OCI-M2 (cell line): ENCODE measurements around the gene CCT4.
"Not testable (repeated sequence)": the region's sequence is repeated elsewhere in the genome, so short reads cannot be mapped to it uniquely, and the experiment has no call there.

Experiments used
- DNase-seq: peaks from one replicate; lab custom pipeline; 2025; ENCODE audit not compliant: unreplicated experiment; lab: John Stamatoyannopoulos, UW

Gene CCT4

GRCh38 chr2:61888267-61889055 lies at the start of gene CCT4:
Gene CCT4 (minus strand): TSS chr2:61888656. CDS start chr2:61888507, 149 bp downstream.
- DNase-seq = peak; percentile 45

DNA sequence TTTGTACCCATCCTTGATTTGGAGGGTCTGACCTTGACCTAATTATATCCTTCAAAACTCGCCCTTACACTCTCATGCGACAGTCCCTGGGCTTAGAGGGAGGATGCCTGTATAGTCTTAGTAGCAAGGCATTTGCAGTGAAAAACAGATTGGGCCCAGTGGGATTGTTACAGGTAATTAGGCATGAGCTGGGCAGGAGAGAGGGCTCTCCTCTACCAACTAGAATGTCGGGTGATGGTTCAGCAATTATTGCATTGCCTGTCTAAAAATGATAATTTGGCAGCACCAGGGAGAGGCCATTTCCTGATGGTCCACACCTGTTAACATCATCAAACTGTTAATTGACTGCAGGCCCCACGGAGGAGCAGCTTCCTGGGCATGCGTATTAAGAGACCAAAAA lies 49.4 kb upstream of the CCT4 start:
- no peak for DNase-seq

DNA sequence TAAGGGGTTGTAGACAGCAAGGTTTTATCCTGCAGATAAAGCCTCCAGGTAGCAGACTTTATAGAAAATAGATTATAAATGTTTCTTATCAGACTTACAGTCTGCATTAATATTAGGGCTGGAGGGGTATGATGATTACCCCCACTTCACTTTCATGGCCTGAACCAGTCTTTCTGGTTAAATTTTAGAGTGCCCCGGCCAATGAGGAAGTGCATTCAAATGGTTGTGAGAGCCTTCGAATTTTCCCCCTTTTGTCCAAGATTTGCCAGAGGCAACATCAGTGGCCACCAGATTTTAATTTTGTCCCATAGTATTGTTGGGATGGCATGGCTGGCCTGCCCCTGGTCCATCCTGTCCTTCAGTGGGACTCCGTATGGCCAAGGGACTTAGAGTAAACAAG lies 48.6 kb upstream of the CCT4 start:
- DNase-seq = no peak

DNA sequence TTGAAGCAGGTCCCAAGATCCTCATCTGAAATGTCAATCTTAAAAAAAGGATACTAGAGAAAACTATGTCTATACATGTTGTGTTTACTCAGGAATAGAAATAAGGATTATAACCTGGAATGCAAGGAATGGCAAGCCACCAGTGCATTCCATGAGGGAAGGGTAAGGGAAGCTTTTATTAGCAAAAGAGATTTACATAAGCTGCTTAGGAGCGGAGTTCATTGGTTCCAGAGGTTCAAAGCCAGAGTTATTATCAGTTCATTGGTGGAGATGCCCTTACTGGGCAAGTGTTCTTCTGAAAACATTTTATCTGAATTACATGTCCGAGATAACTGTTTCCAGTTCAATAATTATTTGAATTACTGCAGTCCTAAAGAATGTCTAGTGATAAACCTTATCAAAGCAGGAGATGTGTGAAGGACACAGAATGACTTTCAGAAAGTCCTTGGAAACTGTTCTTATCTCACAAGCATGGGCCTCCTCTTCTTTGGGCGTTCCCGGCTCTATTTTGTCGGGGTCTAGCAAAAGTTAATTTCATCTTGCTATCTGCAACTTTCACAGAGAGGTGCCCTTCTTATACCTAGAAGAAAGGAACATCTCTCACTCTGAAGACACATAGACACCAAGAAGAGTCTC lies 40.5 kb upstream of the CCT4 start:
- no peak for DNase-seq

DNA sequence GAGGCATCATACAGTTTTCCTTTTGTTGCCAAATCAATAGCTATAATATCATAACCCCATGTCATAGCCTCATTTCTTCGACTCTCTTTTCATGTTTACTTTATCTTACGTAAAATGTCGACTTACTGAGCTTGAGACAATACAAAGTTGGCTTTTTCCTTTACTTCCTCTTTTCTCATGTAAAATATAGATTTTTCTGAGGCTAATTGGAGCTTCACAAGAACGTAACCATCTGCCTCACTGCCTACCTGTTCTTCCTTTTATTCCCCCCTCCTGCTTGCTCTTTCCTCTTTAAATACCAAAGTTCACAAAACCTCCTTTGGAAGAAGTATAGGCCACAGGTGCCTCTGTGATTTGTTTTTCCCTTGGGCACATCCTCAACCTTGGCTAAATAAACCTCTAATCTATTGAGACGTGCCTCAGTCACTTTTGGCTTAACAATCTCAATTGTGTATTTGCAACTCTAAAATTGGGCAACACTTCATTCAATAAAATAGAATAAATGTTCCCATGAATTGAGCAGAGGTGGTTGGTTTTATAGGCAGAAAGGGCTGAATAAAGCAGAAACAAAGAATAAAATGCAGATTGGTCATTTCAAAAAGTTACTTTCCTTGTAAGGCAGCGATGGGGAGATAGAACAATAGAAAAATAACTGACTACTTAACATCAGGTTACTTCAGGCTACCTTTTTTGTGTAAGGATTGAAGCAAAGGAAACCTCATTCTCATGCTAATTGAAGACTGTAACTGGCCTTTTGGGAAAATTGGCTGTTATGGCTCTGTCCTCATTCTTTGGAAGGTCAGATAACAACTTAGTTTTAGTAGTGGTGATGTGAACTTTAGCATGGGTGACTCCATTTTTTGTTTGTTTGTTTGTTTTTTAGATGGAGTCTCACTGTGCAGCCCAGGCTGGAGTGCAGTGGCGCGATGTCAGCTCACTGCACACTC lies 38.3 kb upstream of the CCT4 start:
- DNase-seq = no peak

- no peak for DNase-seq
These were observed 36.6 kb upstream of the CCT4 start for GRCh38 chr2:61924895-61925663.

- DNase-seq = no peak
These were observed 34.3 kb upstream of the CCT4 start for GRCh38 chr2:61922714-61923113.

DNA sequence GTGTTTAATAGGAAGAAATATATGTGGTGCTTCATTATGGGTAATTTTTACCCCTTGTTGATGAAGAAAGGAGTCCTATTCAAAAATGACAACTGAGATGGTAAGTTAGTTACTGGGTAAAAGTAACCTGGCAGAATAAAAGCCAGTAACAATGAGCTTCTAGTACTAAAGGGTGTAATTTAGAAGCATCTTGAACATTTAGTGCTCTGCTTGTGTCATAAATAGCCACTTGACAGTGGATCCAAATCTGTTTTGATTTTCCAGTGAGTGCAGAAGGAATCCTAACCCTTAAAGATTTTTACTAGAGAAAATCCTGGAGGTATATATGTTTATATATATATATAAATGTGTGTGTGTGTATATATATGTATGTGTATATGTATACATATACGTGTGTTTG lies 32.1 kb upstream of the CCT4 start:
- no peak for DNase-seq

DNA sequence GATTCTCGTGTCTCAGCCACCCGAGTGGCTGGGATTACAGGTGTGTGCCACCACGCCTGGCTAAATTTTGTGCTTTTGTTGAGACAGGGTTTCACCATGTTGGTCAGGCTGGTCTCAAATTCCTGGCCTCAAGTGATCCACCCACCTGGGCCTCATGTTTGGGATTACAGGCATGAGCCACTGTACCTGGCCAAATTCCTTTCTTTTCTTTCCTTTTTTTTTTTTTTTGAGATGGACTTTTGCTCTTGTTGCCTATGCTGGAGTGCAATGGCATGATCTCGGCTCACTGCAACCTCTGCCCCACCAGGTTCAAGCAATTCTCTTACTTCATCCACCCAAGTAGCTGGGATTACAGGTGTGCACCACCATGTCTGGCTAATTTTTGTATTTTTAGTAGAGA lies 26.3 kb upstream of the CCT4 start:
- not testable (repeated sequence) for DNase-seq

- no peak for DNase-seq
These were observed 23.1 kb upstream of the CCT4 start for GRCh38 chr2:61911510-61911909.

DNA sequence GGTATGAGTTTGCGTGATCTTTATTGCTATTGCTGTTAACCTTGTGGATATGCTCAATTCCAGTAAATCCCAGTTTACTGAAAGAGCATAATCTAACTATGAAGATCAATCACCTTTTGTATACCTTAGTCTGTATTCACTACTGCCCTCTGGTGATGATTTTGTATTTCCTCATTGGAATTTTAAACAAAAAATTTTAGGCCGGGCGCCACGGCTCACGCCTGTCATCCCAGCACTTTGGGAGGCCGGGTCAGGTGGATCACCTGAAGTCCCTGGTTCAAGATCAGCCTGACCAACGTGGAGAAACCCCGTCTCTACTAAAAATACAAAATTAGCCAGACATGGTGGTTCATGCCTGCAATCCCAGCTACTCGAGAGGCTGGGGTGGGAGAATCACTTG lies 22.1 kb upstream of the CCT4 start:
- DNase-seq = no peak

DNA sequence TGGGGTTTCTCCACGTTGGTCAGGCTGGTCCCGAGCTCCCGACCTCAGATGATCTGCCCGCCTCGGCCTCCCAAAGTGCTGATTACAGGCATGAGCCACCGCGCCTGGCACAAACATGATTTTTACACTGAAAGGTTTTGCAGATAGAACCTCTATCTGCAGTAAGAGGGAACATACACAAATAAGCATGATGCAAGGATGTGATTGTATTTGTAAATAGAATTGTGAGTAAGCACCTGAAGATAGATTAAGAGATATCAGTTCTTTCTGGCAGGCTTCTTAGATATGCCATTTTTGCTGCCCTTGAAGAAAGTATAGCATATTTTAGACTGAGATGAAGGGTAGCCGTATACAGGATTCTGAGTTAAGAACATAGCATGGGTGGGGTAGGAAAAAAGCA lies 20.7 kb upstream of the CCT4 start:
- no peak for DNase-seq

- no peak for DNase-seq
These were observed 17.7 kb upstream of the CCT4 start for GRCh38 chr2:61906186-61906470.

DNA sequence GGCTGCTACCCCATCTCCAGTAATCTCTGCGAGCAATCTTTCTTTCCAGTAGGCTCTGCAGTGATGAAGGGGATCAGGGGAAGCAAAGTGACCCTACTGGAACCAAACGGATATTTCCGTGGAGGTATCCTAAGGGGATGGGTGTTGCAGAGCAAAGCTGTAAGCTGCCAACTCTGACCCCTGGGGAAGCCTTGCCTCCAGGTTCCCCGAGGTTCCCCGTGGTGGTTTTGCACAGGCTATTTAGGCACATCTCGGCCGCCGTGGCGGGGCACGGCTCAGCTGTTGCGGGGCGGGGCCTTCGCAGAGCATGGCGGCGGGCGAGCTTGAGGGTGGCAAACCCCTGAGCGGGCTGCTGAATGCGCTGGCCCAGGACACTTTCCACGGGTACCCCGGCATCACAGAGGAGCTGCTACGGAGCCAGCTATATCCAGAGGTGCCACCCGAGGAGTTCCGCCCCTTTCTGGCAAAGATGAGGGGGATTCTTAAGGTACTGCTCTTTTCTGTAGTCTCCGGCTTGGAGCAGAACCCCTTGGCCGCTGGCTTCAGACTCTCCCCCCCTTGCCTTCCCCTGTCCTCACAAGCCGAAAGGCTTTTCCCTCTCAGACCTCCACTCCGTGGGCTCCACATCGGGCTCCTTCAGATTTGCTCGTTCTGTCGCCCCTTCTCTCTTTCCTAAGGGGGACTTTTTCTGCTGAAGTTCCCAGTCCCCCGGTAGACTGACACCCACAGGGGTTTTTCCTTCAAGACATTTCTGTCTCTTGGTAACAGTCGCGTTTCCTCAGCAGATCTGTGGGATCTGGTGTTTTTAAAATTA lies 17.1 kb upstream of the CCT4 start, which contains the start of gene COMMD1:
Gene COMMD1, plus strand, starts transcription at position 303 of the 814 bp plus-strand sequence. Its CDS starts 5 bp downstream, at position 308.
- DNase-seq = no peak

DNA sequence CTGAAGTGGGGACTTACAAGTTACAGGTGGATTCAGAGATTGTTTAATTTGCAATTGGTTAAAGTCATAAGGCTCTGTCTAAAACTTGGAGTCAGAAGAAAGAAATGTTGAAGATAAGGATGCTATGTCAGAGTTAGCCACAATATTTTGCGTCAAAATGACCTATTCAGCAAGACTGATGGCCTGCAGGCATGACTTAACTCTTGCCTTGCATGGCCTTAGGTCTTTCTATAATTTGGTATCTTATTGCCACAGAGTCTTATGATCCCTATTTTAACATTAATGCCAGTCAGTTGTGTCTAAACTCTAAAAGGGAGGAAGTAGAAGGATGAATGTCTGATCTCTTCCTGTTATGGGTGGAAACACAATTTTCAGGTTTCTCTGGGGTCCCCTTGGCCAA lies 11.8 kb upstream of the CCT4 start:
- no peak for DNase-seq

GRCh38 chr2:61898810-61899209 lies 10.4 kb upstream of the CCT4 start:
- peak; percentile 41 for DNase-seq

DNA sequence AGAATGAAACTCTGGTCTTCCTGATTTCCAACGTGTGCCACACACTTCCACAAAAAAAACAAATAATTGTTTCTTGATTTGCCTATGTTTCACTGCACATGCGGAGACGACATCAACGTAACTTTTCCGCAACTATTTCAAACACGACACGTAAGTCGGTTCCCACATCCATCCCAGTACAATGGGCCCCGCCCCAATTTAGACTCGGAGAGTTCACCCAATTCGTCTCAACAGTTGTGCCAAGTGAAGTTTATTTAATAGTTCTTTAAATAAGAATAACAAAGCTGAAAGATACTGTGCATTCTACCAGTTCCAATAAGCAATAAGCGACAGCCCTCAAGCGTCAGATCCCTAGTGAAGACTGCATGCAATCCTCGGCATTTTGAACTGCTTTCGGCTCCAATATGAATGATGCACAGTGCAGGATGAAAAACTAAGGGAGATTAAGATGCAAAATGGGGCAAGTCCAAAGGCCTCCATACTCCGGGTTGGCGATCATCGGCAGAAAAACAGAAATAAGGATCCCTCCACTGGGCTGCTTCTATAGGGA lies 664 bp downstream of the CCT4 start:
- no peak for DNase-seq

DNA sequence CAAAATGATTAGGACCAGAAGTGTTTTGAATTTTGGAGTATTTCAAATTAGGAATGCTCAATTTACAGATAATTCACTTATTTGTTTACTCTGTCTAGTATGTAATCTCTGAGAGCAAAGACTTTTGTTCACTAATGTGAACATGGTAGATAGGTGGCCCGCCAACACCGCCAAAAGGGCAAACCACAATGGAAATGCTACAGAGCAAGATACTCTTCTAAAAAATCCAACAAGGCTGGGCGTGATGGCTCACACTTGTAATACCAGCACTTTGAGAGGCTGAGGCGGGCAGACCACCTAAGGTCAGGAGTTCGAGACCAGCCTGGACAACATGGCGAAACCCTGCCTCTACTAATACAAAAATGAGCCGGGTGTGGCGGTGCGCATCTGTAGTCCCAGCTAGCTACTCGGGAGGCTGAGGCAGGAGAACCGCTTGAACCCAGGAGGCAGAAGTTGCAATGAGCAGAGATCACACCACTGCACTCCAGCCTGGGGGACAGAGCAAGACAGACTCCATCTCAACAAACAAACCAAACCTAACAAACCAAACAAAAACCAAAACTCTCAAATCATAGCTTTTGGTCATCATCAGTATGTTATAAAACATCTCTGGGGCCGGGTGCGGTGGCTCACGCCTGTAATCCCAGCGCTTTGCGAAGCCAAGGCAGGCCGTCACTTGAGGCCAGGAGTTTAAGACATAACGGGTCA lies 2.4 kb downstream of the CCT4 start:
- DNase-seq = no peak

GRCh38 chr2:61882850-61883249 lies 5.6 kb downstream of the CCT4 start:
- DNase-seq = no peak
